Type B pancreatic cell (in vitro differentiated cells): ENCODE results near the gene CAMK2A. TPM values are rescaled to one million over a fixed set of nuclear protein-coding genes. Genes with fewer than 3 reads are reported as not detected.

Experiments
- DNase-seq: peaks from one replicate; pipeline ENCODE4 v3.0.0; 2021; ENCODE audit warnings: mixed read lengths; ENCODE audit not compliant: unreplicated experiment; ENCODE audit errors: extremely low spot score
- H3K27ac Mint-ChIP-seq: 2 replicates; pipeline ENCODE4 v1.8.0; 2021; ENCODE audit warnings: mild to moderate bottlenecking, mixed read lengths
- H3K27me3 Mint-ChIP-seq: 2 replicates; pipeline ENCODE4 v1.8.0; 2021; ENCODE audit warnings: mixed read lengths
- H3K36me3 Mint-ChIP-seq: 2 replicates; pipeline ENCODE4 v1.8.0; 2021; ENCODE audit warnings: mixed read lengths
- H3K4me1 Mint-ChIP-seq: one replicate; pipeline ENCODE4 v1.8.0; 2021; ENCODE audit warnings: mixed read lengths; ENCODE audit not compliant: unreplicated experiment
- H3K4me3 Mint-ChIP-seq: 2 replicates; pipeline ENCODE4 v1.8.0; 2021; ENCODE audit warnings: mild to moderate bottlenecking, mixed read lengths
- H3K9me3 Mint-ChIP-seq: 2 replicates; pipeline ENCODE4 v1.8.0; 2021; ENCODE audit warnings: mixed read lengths
- total RNA-seq: library from RNA; stranded (reverse); gene quantifications from 2 replicates; pipeline ENCODE4 v1.2.1, GENCODE V29; 2021; ENCODE audit warnings: low replicate concordance
- TF ChIP-seq, protein P1 (sequence below): fragments of 200-600 bp; sonication (generic); conservative IDR thresholded peaks from 2 replicates; pipeline ENCODE4 v1.5.0; 2021; ENCODE audit warnings: antibody characterized with exemption, mild to moderate bottlenecking

The CAMK2A gene
- total RNA-seq, 1 donor from 2014 or later = 3.7 TPM

DNA sequence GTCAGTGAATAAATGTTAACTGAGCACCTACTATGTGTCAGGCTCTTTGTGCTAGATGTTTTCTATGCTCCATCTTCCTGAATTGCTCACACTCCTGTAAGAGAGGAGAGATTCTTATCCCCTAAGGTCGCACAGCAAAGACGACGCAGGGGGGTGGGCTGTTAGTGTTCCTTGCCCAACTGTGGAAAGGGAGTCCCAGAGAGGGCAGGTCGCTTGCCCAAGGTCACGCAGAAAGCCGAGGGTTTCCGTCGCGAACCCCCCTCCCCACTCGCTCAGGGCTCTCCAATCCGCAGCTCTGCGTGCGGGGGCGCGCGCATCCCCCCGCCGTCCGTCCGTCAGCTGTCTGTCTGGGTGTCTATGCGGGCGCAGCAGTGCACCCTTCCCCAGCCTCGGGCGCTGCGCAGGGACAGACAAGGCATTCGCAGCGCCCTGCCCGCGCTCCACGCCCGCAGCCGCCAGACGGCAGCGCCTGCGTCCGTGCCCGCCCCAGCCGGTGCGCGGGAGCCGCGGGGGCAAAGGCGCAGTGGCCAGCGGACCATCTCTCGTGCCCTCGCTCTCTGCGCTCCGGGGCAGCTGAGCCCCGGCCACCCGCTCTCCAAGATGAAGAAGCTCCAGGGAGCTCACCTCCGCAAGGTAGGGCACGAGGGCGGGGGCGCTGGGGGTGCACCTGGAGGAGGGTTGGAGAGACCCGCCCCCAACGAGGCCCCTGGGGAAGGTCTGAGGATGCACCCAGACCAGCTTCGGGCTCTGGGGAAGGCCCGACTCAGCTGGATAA is 99.7 kb downstream of the CAMK2A start, which contains the start of gene SLC6A7:
Gene SLC6A7, plus strand, starts transcription at position 335 of the 775 bp plus-strand sequence. Its CDS starts 266 bp downstream, at position 601.
- H3K27me3 Mint-ChIP-seq = peaks cover 73% of the 10 kb centered on the region
- peak within 1 kb of the TSS; percentile 36 for H3K4me3 Mint-ChIP-seq
- no peak for DNase-seq
- H3K4me1 Mint-ChIP-seq = peaks cover 4% of the 10 kb centered on the region
- H3K9me3 Mint-ChIP-seq = no peaks in the 10 kb centered on the region
- TF ChIP-seq, protein P1, sequence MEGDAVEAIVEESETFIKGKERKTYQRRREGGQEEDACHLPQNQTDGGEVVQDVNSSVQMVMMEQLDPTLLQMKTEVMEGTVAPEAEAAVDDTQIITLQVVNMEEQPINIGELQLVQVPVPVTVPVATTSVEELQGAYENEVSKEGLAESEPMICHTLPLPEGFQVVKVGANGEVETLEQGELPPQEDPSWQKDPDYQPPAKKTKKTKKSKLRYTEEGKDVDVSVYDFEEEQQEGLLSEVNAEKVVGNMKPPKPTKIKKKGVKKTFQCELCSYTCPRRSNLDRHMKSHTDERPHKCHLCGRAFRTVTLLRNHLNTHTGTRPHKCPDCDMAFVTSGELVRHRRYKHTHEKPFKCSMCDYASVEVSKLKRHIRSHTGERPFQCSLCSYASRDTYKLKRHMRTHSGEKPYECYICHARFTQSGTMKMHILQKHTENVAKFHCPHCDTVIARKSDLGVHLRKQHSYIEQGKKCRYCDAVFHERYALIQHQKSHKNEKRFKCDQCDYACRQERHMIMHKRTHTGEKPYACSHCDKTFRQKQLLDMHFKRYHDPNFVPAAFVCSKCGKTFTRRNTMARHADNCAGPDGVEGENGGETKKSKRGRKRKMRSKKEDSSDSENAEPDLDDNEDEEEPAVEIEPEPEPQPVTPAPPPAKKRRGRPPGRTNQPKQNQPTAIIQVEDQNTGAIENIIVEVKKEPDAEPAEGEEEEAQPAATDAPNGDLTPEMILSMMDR = no peak
- no peaks in the 10 kb centered on the region for H3K36me3 Mint-ChIP-seq
- no peak within 1 kb of the TSS for H3K27ac Mint-ChIP-seq

DNA sequence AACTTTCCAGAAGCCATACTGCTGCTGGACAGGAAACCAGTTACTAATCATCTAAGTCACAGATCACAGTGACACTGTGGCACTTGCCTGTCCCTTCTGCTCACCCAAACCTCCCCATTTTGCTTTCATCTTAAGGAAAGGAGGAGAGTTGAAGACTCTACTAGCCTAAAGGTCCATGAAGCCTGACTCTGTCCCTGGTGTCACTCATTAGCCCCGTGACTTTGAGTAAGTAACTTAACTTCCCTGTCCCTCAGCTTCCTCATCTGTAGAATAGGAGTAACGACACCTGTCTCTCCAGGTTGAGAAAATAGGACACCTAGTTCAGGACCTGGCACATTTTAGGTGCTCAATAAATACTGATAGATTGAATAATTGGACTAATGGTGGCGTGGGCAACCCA is 100.2 kb downstream of the CAMK2A start:
- peaks cover 8% of the 10 kb centered on the region for H3K4me1 Mint-ChIP-seq
- TF ChIP-seq, protein P1 = no peak
- H3K4me3 Mint-ChIP-seq = peak overlapping the region; percentile 36
- DNase-seq = no peak
- H3K36me3 Mint-ChIP-seq = no peaks in the 10 kb centered on the region
- peaks cover 77% of the 10 kb centered on the region for H3K27me3 Mint-ChIP-seq
- H3K27ac Mint-ChIP-seq = no peak overlapping the region
- H3K9me3 Mint-ChIP-seq = no peaks in the 10 kb centered on the region

DNA sequence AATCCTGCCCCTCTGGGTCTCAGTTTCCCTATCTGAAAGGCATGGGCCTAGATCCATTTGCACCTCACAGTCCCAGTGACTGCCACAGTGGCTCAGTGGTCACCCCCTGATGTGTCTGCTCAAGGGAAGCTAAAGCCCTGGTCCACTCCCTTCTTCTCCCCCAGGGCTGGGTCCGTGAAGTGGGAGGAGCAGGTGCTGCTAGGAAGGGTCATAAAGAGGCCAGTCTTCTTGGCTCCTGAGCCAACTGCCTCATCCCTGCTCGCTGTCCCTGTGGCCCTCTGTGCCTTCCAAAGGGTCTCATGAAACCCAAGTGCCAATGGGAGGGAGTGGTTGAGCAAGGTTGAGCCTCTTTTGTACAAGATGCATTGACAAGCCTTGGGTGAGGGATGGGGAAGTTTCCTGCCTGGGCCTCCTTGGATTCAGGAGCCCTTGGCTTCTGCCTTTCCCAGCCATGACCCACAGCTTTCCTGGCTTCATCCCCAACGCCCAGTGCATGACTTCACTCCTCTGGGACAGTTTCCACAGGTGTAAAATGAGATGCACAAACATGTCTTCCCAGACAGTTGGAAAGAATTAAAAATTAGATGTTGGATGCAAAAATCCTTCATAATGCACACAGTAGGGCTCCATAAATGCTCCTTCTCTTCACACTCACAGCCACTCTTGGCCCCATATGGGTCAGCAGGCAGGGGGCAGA is 101.3 kb downstream of the CAMK2A start:
- H3K4me1 Mint-ChIP-seq = peaks cover 8% of the 10 kb centered on the region
- TF ChIP-seq, protein P1 = no peak
- H3K27me3 Mint-ChIP-seq = peaks cover 72% of the 10 kb centered on the region
- H3K9me3 Mint-ChIP-seq = no peaks in the 10 kb centered on the region
- no peak overlapping the region for H3K27ac Mint-ChIP-seq
- DNase-seq = no peak
- H3K36me3 Mint-ChIP-seq = no peaks in the 10 kb centered on the region
- no peak overlapping the region for H3K4me3 Mint-ChIP-seq

- H3K27me3 Mint-ChIP-seq = peaks cover 63% of the 10 kb centered on the region
- no peaks in the 10 kb centered on the region for H3K36me3 Mint-ChIP-seq
- no peaks in the 10 kb centered on the region for H3K9me3 Mint-ChIP-seq
- H3K4me1 Mint-ChIP-seq = peaks cover 11% of the 10 kb centered on the region
- H3K27ac Mint-ChIP-seq = no peak overlapping the region
- TF ChIP-seq, protein P1 = no peak
- no peak for DNase-seq
- H3K4me3 Mint-ChIP-seq = no peak overlapping the region
These were observed 102.7 kb downstream of the CAMK2A start for GRCh38 chr5:150186897-150187296.

DNA sequence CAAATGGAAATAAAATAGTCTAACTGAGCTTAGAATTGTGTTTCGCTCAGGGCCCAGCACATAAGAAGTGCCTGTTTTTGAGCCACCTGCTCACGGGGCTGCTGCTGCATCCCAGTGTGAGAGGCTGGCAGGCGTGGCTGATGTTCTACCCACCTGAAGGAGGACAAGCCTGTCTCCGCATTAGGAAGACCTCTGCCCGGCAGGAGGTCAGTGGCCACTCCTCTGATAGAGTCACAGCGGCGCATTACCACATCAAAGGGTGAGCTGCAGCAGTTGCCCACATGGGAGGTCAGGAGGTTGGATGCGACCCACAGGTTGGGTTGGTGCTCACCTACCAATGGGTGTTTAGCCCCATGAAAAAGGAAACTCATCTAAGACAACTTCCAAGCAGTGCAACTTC is 103.4 kb downstream of the CAMK2A start:
- H3K27me3 Mint-ChIP-seq = peaks cover 55% of the 10 kb centered on the region
- no peaks in the 10 kb centered on the region for H3K36me3 Mint-ChIP-seq

More for the DNA sequence above, 103.4 kb downstream of the CAMK2A start:
- no peak overlapping the region for H3K27ac Mint-ChIP-seq
- TF ChIP-seq, protein P1 = no peak
- H3K4me1 Mint-ChIP-seq = peaks cover 11% of the 10 kb centered on the region
- H3K4me3 Mint-ChIP-seq = no peak overlapping the region
- no peaks in the 10 kb centered on the region for H3K9me3 Mint-ChIP-seq
- no peak for DNase-seq
